Esophagus mucosa (tissue), 1 donor: ENCODE data around the gene PYM1. TPM values are rescaled to one million over a fixed set of nuclear protein-coding genes. Genes with fewer than 3 reads are reported as not detected.
A peak's percentile ranks its signal among the peaks of the same experiment; 100 is the strongest.
"Not testable (repeated sequence)": the region's sequence is repeated elsewhere in the genome, so short reads cannot be mapped to it uniquely, and the experiment has no call there.

Experiments used
- ATAC-seq: fragments of 200-7000 bp; cut with Tn5 transposase; one replicate; pipeline ENCODE4 v1.9.1; 2020
- total RNA-seq: library from RNA; stranded (reverse); gene quantifications from one replicate; pipeline ENCODE4 v1.2.4, GENCODE V29; 2023
- donor health status: DM: yes; HTN: yes; CAD: no.

The PYM1 gene
- total RNA-seq, 1 donor from 2014 or later: 66.9 TPM

DNA sequence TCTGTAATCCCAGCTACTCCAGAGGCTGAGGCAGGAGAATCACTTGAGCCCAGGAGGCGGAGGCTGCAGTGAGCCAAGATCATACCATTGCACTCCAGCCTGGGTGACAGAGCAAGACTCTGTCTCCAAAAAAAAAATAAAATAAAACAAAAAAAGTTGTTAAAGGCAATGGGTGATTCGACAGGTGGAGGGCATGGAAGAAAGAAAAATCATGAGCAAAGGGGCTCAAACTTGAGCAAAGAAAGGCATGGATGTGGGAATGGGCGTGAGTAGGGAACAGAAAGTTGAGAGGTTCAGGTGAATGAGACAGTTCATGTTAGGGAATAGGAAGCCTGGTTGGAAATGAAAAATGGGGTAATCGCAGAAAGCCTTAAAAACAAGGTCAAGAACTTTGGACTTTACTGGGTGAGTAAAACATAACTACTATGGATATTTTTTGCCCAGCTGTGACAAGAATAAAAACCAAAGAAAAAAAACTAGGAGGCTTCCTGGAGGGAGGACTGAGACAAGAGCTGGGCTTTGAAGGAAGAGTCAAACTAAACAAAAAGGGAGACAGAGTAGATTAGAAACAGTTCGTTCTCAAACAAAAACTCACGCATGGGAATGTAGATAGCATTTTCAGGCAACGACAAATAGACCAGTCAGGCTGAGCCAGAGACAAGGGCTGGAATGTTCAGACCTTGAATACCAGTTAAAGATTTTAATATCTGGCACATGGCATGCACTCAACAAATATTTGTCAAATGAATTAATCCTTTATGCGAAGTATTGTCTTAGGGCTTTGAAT is 18.8 kb downstream of the PYM1 start:
- no peak for ATAC-seq

DNA sequence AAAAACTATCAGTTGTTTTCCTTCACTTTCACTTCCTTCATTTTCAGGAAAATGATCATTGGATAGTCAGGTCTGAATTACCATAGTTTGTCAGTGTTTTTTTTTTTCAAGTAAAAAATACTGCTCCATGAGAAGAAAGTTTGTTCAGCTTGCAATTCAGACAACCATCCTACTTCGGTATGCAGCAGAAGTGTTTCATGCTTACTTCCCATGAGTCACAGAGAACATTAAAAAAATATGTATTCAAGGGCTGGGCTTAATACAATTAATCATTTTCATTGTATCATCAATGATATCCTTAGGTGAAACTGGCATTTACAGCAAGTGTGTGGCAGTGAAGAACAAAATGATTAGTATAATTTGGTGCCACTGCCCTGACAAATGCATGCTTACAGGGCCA is 21.6 kb downstream of the PYM1 start:
- ATAC-seq: peak; percentile 77

- no peak for ATAC-seq
Observed at GRCh38 chr12:55901881-55902490, 25.7 kb downstream of the PYM1 start.

DNA sequence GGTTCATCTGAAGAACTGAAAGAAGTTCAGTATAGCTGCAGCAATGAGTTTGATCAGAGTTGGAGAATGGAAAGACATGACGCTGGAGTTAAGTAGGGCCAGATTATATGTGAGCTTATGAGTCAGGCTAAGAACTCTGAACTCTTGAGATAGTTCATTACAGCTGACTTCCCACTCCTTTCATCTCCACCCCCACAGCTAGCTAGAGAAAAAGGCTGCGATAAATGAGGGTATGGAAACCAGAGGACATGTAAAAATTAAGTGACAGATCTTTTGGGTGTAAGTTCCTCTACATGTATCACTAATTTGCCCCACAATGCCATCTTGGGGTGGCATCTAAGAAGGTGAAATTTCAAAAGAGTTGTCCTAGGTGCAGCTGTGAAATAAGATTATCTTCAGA is 28.6 kb downstream of the PYM1 start:
- ATAC-seq: peak; percentile 63

- ATAC-seq: no peak
Observed at GRCh38 chr12:55893723-55894122, 34.0 kb downstream of the PYM1 start.

- no peak for ATAC-seq
Observed at GRCh38 chr12:55891310-55891709, 36.4 kb downstream of the PYM1 start.

DNA sequence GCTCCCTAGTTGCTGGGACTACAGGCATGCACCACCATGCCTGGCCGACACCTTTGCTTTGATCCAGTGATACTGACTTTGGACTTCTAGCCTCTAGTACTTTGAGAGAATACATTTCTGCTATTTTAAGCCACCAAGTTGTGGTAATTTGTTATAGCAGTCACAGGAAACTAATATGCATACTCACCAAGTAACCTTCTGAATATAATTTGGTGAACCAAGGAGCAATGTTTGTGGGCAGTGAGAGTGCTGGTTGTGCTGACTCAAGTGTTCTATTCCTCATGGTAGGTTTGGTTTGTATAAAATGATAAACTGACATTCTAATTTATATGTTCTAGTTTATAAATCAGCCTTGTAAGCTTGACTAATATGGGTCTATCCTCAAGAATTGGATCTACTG is 42.6 kb downstream of the PYM1 start:
- no peak for ATAC-seq

DNA sequence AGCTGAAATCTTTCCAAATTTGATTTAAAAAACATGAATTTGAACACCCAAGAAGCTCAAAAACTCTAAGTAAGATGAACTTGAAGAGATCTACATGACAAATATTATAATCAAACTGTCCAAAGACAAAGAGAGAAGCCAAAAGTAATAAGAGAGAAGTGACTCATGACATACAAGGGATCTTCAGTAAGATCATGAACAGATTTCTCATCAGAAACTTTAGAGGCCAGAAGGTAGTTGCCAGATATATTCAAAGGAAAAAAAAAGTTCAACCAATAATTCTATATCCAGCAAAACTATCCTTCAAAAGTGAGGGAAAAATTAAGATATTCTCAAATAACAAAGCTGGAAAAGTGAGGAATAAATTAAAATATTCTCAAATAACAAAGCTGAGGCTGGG is 49.9 kb downstream of the PYM1 start:
- ATAC-seq: no peak

DNA sequence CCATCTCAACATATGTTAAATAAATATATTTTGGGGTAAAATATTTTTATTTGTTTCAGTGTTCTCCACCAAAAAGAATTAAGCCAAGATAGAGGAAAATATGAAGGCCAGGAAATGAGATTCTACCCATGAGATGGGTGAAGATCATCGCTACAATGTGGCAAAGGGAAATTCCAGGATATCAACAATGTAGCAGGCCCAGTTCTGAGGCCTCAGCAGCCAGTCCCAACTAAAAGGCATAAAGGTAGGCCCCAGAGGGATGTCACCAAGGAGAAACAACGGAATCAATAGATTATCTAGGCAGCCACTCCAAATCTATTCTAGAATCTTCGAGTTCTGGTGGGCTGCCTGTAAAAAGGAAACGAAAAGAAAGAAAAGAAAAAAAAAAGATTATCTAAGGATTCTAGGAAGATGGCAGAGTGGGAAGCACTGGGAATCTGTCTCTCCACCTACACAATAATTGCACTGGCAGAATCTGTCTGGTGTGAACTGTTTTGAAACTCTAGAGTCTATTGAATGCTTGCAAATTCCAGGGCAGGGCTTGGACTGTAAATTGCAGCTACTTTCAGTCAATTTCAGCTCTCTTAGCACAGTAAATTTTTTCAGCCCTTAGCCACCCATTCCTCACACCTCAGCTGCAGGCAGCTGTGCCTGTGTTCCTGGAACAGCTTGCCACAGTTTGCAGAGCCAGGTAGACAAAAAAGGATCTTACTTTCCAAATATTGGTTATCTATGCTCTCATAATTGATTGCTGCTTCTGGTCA is 51.8 kb downstream of the PYM1 start:
- ATAC-seq: no peak

DNA sequence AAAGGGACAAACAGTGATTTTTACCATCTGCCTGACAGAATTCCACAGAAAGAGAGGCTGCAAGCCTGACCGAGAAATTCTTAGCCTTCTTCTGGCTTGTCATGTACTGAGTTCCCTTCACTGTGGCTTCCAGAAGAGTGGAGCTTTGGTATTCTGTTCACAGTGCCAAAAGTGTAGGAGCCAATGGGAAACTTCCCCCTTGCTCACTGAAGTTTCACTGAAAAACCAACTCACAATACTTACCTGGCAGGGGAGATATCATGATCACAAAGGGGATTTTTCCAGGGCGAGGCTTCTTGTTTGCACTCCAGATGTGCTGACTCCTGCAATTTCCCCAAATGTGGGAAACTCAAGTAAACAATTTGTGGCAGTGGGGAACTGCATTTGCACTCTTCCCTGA is 53.3 kb downstream of the PYM1 start:
- peak; percentile 38 for ATAC-seq

DNA sequence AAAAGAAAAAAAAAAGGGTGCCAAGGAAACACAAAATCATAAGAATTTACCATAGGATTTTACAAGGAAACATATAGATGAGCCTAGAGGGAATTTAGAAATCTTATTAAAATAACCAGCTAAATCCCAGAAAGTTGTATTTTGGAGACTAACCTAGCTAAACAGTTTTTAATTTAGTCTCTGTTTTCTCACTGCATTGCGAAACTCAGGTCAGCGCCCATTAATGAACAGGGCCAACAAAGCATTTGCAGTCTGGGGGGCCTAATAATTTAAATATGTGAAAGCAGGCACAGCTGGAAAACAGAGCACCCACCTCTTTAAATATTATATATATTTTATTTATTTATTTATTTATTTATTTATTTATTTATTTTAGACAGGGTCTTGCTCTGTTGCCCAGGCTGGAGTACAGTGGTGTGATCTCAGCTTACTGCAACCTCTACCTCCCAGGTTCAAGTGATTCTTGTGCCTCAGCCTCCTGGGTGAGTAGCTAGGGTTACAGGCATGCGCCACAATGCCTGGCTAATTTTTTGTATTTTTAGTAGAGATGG is 61.2 kb downstream of the PYM1 start:
- ATAC-seq: not testable (repeated sequence)

- ATAC-seq: no peak
Observed at GRCh38 chr12:55865327-55865726, 62.4 kb downstream of the PYM1 start.

- not testable (repeated sequence) for ATAC-seq
Observed at GRCh38 chr12:55862931-55863330, 64.8 kb downstream of the PYM1 start.

GRCh38 chr12:55862286-55862685 is 65.4 kb downstream of the PYM1 start:
- no peak for ATAC-seq

DNA sequence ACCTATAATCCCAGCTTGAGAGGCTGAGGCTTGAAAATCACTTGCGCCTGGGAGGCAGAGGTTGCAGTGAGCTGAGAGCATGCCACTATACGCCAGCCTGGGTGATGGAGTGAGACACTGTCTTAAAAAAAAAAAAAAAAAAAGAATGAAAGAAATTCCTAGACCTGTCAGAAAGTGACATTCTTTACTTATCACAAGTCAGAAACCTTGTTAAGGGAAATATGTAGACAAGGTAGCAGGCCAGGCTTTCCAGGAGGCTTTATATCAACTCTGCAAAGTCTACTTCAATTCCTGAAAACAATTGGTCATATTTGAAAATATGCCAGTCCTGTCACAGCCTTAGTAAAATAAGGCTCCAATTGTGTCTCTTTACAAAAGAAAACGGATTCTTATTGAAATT is 65.8 kb downstream of the PYM1 start:
- ATAC-seq: no peak

- ATAC-seq: no peak
Observed at GRCh38 chr12:55861396-55861795, 66.3 kb downstream of the PYM1 start.

DNA sequence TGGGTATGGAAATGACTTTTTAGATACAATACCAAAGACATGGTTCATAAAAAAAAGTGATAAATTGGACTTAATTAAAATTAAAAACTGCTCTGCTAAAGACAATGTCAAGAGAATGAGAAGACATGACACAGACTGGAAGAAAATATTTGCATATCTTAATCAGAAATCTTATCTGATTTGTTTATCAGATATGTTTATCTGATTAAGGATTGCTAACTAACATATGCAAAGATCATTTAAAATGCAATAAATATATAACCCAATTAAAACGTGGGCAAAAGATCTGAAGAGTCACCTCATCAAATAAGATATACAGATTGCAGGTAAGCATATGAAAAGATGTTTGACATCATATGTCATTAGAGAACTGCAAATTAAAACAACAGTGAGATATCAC is 75.0 kb downstream of the PYM1 start:
- ATAC-seq: no peak

Other genes starting within 250 kb of the PYM1 start
- 6.7 TPM for gene ITGA7, start 220.0 kb downstream of the PYM1 start, total RNA-seq
- gene BLOC1S1, start 211.8 kb downstream of the PYM1 start, total RNA-seq: 109 TPM
- gene RDH5, start 207.5 kb downstream of the PYM1 start, total RNA-seq: 0.92 TPM
- 253 TPM for gene CD63, start 198.9 kb downstream of the PYM1 start, total RNA-seq
- 1.2 TPM for gene GDF11, start 184.8 kb downstream of the PYM1 start, total RNA-seq
- 47.6 TPM for gene SARNP, start 110.2 kb downstream of the PYM1 start, total RNA-seq
- 64.2 TPM for gene ORMDL2, start 109.9 kb downstream of the PYM1 start, total RNA-seq
- gene DNAJC14, start 98.3 kb downstream of the PYM1 start, total RNA-seq: 15.3 TPM
- 0.60 TPM for gene MMP19, start 85.0 kb downstream of the PYM1 start, total RNA-seq
- gene DGKA, start 3.3 kb upstream of the PYM1 start, total RNA-seq: 170 TPM
- gene PMEL, start 38.1 kb upstream of the PYM1 start, total RNA-seq: 0.52 TPM
- 20.5 TPM for gene CDK2, start 38.9 kb upstream of the PYM1 start, total RNA-seq
- 111 TPM for gene RAB5B, start 46.2 kb upstream of the PYM1 start, total RNA-seq
- gene SUOX, start 69.4 kb upstream of the PYM1 start, total RNA-seq: 16.0 TPM
- gene IKZF4, start 93.1 kb upstream of the PYM1 start, total RNA-seq: 4.3 TPM
- gene RPS26, start 114.0 kb upstream of the PYM1 start, total RNA-seq: 52.8 TPM
- 68.1 TPM for gene ERBB3, start 152.3 kb upstream of the PYM1 start, total RNA-seq
- gene PA2G4, start 176.7 kb upstream of the PYM1 start, total RNA-seq: 125 TPM
- 4,992 TPM for gene RPL41, start 188.7 kb upstream of the PYM1 start, total RNA-seq
- gene ZC3H10, start 190.4 kb upstream of the PYM1 start, total RNA-seq: 1.8 TPM
- 48.8 TPM for gene ESYT1, start 200.4 kb upstream of the PYM1 start, total RNA-seq
- 54.2 TPM for gene MYL6B, start 224.7 kb upstream of the PYM1 start, total RNA-seq
- gene MYL6, start 230.5 kb upstream of the PYM1 start, total RNA-seq: 1,179 TPM